OCI-LY1 (cell line): ENCODE results near the gene BNIP3.

ENCODE experiments used
- H2AFZ ChIP-seq: fragments of 200-600 bp; sonication (generic), shearing (Covaris generic); 2 replicates; pipeline ENCODE4 v1.6.0; 2014; ENCODE audit warnings: antibody characterized with exemption, mild to moderate bottlenecking, low read length
- H3F3A ChIP-seq: fragments of 200-600 bp; sonication (generic), shearing (Covaris generic); 2 replicates; pipeline ENCODE4 v1.6.0; 2014; ENCODE audit warnings: mild to moderate bottlenecking, antibody characterized with exemption, low read length, moderate library complexity; ENCODE audit not compliant: insufficient read depth
- H3K27ac ChIP-seq: fragments of 200-600 bp; sonication (generic); 2 replicates; pipeline ENCODE4 v1.5.1; 2014; ENCODE audit warnings: low read length, mixed run types, mild to moderate bottlenecking, low read depth; ENCODE audit not compliant: poor library complexity, severe bottlenecking
- H3K27me3 ChIP-seq: fragments of 200-600 bp; sonication (generic); 2 replicates; pipeline ENCODE4 v1.6.0; 2014; ENCODE audit warnings: antibody characterized with exemption, mild to moderate bottlenecking, low read length, moderate library complexity; ENCODE audit not compliant: insufficient read depth
- H3K36me3 ChIP-seq: fragments of 200-600 bp; sonication (generic); 2 replicates; pipeline ENCODE4 v1.6.1; 2014; ENCODE audit warnings: mild to moderate bottlenecking, antibody characterized with exemption, low read length, moderate library complexity, mixed read lengths; ENCODE audit not compliant: insufficient read depth
- H3K4me1 ChIP-seq: fragments of 200-600 bp; sonication (generic); 2 replicates; pipeline ENCODE4 v1.5.1; 2014; ENCODE audit warnings: mild to moderate bottlenecking, low read length, moderate library complexity; ENCODE audit not compliant: insufficient read depth, severe bottlenecking
- H3K4me2 ChIP-seq: fragments of 200-600 bp; sonication (generic), shearing (Covaris generic); 2 replicates; pipeline ENCODE4 v1.6.1; 2014; ENCODE audit warnings: low read length
- H3K4me3 ChIP-seq: fragments of 200-600 bp; sonication (generic); 2 replicates; pipeline ENCODE4 v1.5.1; 2014; ENCODE audit warnings: low read length, low read depth, mild to moderate bottlenecking, mixed read lengths; ENCODE audit not compliant: poor library complexity, severe bottlenecking
- H3K79me2 ChIP-seq: fragments of 200-600 bp; shearing (Covaris generic); 2 replicates; pipeline ENCODE4 v1.6.1; 2016; ENCODE audit warnings: mixed run types, low read length, mixed read lengths; ENCODE audit not compliant: insufficient read depth
- H3K9ac ChIP-seq: fragments of 200-600 bp; sonication (generic), shearing (Covaris generic); 2 replicates; pipeline ENCODE4 v1.6.1; 2014; ENCODE audit warnings: mild to moderate bottlenecking, low read length, mixed read lengths
- H3K9me2 ChIP-seq: fragments of 200-600 bp; sonication (generic), shearing (Covaris generic); 2 replicates; pipeline ENCODE4 v1.6.1; 2014; ENCODE audit warnings: low read depth, mild to moderate bottlenecking, low read length, mixed read lengths
- H3K9me3 ChIP-seq: fragments of 200-600 bp; shearing (Covaris generic); 2 replicates; pipeline ENCODE4 v1.6.1; 2014; ENCODE audit warnings: low read length, mixed read lengths
- H4K20me1 ChIP-seq: fragments of 200-600 bp; sonication (generic), shearing (Covaris generic); 2 replicates; pipeline ENCODE4 v1.6.0; 2016; ENCODE audit warnings: mild to moderate bottlenecking, low read length; ENCODE audit not compliant: insufficient read depth
- EZH2 ChIP-seq: fragments of 200-600 bp; sonication (generic), shearing (Covaris generic); IDR thresholded peaks from 2 replicates; pipeline ENCODE4 v1.8.0; 2017; ENCODE audit warnings: borderline replicate concordance, mixed run types, mild to moderate bottlenecking, antibody characterized with exemption, low read length, moderate library complexity, mixed read lengths
- TF ChIP-seq, protein P1 (sequence below): fragments of 200-600 bp; sonication (generic), shearing (Covaris generic); IDR thresholded peaks from 2 replicates; pipeline ENCODE4 v1.5.1; 2017; ENCODE audit warnings: mild to moderate bottlenecking, antibody characterized with exemption, low read length, moderate library complexity, mixed read lengths

BNIP3 gene

GRCh38 chr10:132019366-132019765, 37.6 kb upstream of the BNIP3 start:
- H3K27ac ChIP-seq: no peak overlapping the region
- no peak for TF ChIP-seq EZH2
- TF ChIP-seq, protein P1, sequence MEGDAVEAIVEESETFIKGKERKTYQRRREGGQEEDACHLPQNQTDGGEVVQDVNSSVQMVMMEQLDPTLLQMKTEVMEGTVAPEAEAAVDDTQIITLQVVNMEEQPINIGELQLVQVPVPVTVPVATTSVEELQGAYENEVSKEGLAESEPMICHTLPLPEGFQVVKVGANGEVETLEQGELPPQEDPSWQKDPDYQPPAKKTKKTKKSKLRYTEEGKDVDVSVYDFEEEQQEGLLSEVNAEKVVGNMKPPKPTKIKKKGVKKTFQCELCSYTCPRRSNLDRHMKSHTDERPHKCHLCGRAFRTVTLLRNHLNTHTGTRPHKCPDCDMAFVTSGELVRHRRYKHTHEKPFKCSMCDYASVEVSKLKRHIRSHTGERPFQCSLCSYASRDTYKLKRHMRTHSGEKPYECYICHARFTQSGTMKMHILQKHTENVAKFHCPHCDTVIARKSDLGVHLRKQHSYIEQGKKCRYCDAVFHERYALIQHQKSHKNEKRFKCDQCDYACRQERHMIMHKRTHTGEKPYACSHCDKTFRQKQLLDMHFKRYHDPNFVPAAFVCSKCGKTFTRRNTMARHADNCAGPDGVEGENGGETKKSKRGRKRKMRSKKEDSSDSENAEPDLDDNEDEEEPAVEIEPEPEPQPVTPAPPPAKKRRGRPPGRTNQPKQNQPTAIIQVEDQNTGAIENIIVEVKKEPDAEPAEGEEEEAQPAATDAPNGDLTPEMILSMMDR: no peak

DNA sequence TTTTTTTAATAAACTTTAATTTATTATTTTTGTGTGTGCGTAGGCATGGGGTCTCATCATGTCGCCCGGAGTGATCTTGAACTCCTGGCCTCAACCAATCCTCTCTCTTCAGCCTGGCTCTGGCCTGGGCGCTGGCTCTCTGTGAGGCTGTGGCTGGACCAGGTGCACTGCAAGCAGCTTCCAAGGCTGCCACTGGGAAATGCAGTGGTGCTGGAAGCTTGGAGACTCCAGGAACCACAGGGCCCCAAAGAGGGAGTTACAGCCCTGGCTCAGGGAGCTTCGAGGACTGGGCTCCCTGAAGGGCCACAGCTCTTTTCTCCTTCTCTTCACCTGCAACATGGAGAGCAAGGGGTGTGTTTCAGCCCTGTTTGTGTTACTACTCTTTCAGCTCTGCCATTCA, 36.7 kb upstream of the BNIP3 start:
- peaks cover 4% of the 10 kb centered on the region; the same call in 1 of the 2 replicates for H3K27me3 ChIP-seq
- H3K9ac ChIP-seq: no peak overlapping the region
- H3K4me1 ChIP-seq: no peaks in the 10 kb centered on the region
- no peaks in the 10 kb centered on the region for H3K9me2 ChIP-seq
- H3K36me3 ChIP-seq: no peaks in the 10 kb centered on the region
- no peaks in the 10 kb centered on the region for H3F3A ChIP-seq
- no peak overlapping the region for H3K4me2 ChIP-seq
- H4K20me1 ChIP-seq: no peaks in the 10 kb centered on the region
- no peaks in the 10 kb centered on the region for H3K79me2 ChIP-seq
- H2AFZ ChIP-seq: no peak overlapping the region
- H3K4me3 ChIP-seq: no peak overlapping the region
- H3K9me3 ChIP-seq: no peaks in the 10 kb centered on the region
- TF ChIP-seq, protein P1: no peak
- TF ChIP-seq EZH2: no peak
- H3K27ac ChIP-seq: no peak overlapping the region

More at GRCh38 chr10:132019366-132019765, 37.6 kb upstream of the BNIP3 start:
- Histone ChIP-seq H3K4me1 (no peaks in the 10 kb centered on the region), H3K9me3 (no peaks in the 10 kb centered on the region), H3K4me3 (no peak overlapping the region), H3K36me3 (no peaks in the 10 kb centered on the region), H3K4me2 (no peak overlapping the region), H3K27me3 (peaks cover 4% of the 10 kb centered on the region; the same call in 1 of the 2 replicates), H4K20me1 (no peaks in the 10 kb centered on the region), H3K9ac (no peak overlapping the region), H3F3A (no peaks in the 10 kb centered on the region), H3K79me2 (no peaks in the 10 kb centered on the region), H2AFZ (no peak overlapping the region), H3K9me2 (no peaks in the 10 kb centered on the region)

DNA sequence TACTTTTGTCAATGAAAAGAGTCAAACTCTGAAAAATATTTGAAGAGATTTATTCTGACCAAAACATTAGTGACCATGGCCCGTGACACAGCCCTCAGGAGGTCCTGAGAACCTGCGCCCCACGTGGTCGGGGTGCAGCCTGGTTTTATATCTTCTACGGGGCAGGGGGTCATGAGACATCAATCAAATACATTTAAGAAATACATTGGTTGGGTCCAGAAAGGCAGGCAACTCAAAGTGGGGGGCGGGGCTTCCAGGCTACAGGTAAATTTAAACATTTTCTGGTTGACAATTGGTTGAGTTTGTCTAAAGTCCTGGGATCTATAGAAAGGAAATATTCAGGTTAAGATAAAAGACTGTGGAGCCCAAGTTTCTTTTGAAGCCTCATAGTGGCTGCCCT, 34.8 kb upstream of the BNIP3 start:
- H2AFZ ChIP-seq: no peak overlapping the region
- H3K36me3 ChIP-seq: no peaks in the 10 kb centered on the region
- H3K9me3 ChIP-seq: no peaks in the 10 kb centered on the region
- H4K20me1 ChIP-seq: no peaks in the 10 kb centered on the region
- H3K4me1 ChIP-seq: no peaks in the 10 kb centered on the region
- no peaks in the 10 kb centered on the region for H3K79me2 ChIP-seq
- H3K9me2 ChIP-seq: no peaks in the 10 kb centered on the region
- H3F3A ChIP-seq: no peaks in the 10 kb centered on the region
- H3K27me3 ChIP-seq: peaks cover 4% of the 10 kb centered on the region; the same call in 1 of the 2 replicates
- no peak overlapping the region for H3K4me3 ChIP-seq
- H3K27ac ChIP-seq: no peak overlapping the region
- H3K4me2 ChIP-seq: no peak overlapping the region
- no peak overlapping the region for H3K9ac ChIP-seq
- TF ChIP-seq EZH2: no peak
- TF ChIP-seq, protein P1: no peak
